Measurements from ENCODE around the gene ALX3.

The ALX3 gene

DNA sequence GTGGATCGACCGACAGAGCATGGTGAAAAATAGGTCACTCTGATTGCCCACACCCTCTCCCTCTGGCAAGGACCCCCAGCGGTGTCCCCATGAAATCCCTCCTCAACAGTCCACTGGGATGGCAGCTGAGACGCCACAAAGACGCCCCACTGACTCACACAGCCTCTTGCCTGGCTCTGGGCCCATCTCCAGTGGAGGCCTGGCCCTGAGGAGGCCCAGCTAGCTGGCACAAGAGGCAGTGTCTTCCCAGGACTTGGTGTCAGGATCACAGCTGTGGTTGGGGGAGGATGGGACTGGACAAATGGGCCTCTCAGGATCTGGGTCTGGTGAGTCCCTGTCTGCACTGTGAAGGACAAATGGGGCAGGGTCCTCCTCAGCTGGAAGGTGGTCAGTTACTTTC is 4.6 kb downstream of the ALX3 start:
- no peak for DNase-seq (ENCODE audit: low spot score)

GRCh38 chr1:110064576-110065337 is 5.7 kb downstream of the ALX3 start:
- no peak for DNase-seq (ENCODE audit: low spot score)

- no peak for DNase-seq (ENCODE audit: low spot score)
These were observed 6.7 kb downstream of the ALX3 start for GRCh38 chr1:110063781-110064180.

DNA sequence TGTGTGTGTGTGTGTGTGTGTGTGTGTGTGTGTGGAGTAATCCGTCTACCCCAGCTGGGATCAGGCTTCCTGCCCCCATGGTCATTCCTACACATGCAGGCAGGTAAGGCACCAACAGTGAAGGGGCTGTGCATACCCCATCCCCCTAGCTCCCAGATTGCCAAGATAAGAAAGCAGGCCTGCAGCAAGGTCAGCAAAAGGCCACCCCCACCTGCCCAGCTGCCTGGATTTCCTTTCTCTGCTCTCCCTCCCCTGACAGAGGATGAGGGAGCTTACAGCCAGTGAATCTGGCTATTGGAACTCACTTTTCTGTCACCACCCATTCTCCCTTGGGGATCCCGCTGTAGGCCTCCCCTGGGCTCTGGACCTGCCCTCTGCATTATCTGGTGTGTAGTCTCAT is 7.9 kb downstream of the ALX3 start:
- DNase-seq (ENCODE audit: low spot score): no peak

DNA sequence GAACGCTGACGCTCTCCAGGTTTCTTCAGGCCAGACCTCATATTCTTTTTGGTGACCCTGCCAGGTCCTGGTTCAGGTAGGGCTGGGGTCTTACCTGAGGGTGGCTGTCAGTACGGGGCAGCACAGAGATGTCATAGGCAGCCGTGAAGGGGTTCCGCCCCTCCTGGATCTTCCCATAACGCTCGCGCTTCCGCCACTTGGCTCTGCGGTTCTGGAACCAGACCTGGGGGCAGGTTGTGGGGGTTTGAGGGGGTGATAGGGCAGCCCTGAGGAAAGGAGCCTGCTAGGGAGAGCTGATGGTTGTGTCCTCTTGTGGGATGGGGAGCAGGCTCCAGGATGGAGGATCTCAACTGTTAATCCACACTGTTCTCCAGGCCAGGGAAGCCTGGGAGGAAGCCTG is 9.1 kb downstream of the ALX3 start:
- no peak for DNase-seq (ENCODE audit: low spot score)

GRCh38 chr1:110060662-110061060 is 9.8 kb downstream of the ALX3 start:
- DNase-seq (ENCODE audit: low spot score): no peak

GRCh38 chr1:110060034-110060661 is 10.3 kb downstream of the ALX3 start:
- no peak for DNase-seq (ENCODE audit: low spot score)

DNA sequence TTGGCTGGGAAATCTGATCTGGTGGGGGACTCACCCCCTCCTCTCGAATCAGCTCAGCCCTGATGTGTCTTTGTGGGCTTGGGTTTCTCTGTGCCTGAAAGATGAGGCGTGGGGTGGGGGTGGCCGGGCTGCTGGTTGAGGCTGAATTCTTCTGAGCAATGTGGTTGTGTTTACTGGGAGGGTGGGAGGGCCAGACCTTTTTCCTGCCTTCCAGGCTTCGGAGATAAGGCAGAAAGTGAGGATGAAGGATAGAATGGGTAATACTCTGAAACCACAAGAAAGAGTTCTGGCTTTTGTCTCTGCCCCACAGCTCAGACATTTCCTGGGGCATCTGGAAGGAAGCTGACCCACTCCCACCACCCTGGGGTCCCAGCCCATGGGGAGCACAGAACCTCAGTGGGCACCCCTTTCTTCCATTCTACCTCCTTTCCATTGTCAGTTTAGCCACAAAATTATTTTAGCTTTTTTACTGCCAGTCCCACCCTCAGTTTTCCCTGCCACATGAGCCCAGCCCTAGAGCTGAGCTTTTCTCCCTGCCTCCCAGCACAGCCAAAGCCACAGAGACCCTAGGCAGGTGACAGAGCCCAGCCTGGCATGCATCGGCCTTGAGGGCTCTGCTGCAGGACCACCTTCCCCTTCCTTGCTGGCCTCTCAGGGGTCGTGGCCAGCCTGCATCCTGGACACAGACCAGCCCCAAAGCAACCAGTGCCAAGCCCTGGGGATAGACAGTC is 11.2 kb downstream of the ALX3 start:
- no peak for DNase-seq (ENCODE audit: low spot score)

DNA sequence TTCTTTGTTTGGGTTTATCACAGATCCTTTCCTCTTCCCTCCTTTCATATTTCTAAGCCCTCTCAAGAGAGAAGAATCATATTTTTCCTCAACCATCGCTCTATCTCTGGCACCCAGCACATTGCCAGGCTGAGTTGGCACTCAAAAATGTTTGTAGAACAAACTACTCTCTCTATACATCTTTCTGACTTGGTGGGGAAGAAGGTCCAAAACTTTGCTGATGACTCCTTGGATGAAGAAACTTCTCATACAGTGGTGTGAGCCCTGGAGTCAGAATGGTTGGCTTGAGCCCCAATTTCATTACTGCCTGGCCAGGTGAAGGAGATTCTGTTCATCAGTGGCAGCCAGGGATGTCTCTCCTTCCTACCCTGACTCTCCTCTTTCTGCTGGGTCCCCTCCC is 11.9 kb downstream of the ALX3 start:
- DNase-seq (ENCODE audit: low spot score): no peak

DNA sequence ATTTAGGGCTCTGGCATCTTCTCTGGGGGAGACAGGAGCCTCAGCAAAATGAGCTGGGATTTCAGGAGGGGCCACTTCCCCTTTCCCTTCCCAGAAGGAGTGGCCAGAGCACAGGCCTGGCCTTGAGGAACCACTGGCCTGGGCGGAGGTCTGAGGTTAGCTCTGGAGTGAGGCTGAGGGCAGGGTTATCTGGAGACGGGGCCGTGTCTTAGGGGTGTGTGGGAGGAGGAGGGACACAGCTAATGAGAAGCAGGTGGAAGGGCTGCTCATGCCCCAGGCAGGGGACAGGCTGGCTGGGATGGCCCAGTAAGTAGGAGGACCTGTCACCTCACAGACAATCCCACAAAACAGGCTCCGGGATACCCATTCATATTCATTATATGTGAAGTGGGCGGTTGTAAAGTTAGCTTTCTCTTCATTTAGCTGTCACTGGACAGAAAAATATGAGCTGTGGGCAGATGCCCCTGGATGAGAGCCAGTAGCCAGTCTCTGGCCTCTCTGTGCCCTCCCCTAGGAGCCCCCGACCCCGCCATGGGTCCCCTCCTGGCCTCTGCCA is 12.4 kb downstream of the ALX3 start:
- DNase-seq (ENCODE audit: low spot score): no peak

DNA sequence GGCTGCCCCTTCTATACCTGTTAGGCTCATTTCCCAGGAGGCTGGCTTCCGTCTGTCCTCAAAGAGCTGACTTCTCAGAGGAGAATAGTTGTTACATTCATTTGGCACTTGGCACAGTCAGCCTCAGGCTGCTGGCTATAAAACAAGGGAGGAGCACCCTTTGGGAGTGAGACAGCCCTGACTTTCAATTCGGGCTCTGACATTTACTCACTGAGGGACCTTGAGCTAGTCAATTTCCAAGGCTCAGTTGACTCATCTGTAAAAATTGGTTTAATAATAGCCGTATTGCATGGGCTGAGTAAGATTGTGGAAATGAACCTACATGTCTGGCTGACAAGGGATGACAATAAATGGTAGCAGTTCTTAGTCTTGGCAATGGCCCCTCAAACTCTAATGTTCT is 13.7 kb downstream of the ALX3 start:
- peak; percentile 75 for DNase-seq (ENCODE audit: low spot score)

GRCh38 chr1:110056285-110056683 is 14.2 kb downstream of the ALX3 start:
- DNase-seq (ENCODE audit: low spot score): no peak

DNA sequence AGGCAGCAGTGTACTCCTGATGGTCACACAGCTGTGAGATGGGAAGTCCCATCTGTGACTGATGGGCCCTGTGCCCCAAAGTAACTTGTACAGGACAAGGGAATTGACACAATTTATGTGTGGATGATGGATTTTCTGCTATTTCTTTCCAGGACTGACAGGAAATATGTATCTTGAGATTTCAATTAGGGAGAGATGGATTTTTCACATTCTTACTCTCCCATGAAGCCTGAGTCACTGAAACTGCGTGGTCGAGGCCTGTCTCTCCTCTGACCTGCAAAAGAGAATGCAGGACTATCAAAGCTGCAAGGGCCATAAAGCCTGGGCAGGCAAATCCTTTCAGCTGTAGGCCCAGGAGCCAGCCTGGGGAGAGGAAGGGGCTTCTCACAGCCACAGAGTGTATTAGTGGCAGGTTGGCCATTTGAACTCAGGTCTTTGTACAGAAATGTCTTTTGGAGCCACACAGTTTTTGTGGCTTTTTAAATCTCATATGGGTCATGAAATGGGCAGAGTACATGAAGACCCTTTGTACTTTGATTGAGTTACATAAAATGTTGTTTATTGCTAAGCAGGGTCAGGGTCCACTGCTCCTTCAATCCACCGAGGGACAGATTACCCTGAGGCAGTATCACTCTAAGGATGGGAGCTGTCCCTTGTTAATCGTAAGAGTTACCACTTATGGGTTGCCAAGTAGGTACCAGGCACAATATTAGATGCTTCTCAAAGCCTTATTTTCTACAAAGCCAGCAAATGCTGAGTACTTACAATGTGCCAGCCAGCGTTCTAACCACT is 14.8 kb downstream of the ALX3 start:
- peak; percentile 79 for DNase-seq (ENCODE audit: low spot score)

GRCh38 chr1:110053552-110054428 is 16.7 kb downstream of the ALX3 start:
- peak; percentile 72 for DNase-seq (ENCODE audit: low spot score)

DNA sequence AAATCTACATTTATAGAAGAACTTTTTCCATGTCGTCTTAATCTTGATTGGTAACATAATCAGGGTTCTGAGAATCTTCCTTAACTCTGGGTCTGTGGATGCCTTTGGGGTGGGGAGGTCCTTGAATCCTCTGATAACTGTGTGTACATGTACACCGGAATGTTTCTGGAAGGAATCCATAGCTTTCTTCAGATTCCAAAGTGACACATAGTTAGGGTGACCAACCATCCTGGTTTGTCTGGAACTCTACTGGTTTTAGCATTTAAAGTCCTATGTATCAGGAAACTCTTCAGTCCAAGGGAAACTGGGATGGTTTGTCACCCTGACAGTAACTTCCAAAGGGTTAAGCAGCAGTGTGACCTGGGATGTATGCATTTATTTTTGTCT is 19.2 kb downstream of the ALX3 start:
- DNase-seq (ENCODE audit: low spot score): peak; percentile 57

DNA sequence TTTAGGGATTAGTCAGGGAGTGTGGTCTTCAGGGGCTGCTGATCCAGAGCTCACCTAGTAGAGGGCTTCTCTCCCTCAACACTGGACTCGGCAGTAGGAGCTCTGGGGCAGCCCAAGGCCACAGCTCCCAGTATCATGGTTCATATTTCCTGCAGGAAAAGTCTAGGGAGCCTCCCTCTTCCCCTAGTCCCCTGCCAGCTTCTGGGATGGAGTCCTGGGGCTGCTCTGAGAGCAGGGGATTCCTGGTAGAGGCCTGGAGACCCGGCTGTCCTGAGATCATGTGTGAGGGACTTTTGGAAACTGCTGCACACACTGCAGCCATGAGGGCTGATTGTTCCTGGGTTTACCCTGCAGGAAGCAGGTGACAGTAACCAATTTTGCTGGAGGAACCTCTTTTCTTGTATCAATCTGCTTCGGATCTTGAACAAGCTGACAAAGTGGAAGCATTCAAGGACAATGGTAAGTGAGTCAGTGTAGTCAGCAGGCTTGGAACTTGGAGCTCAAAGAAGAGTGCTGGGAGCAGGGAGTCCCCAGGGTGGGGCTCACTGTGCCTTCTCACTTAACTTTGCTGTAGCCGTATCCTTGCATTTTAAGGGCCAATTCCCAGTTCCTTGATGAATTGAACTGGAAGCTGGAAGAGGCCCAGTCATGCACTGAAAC is 19.7 kb downstream of the ALX3 start:
- DNase-seq (ENCODE audit: low spot score): peak; percentile 57

DNA sequence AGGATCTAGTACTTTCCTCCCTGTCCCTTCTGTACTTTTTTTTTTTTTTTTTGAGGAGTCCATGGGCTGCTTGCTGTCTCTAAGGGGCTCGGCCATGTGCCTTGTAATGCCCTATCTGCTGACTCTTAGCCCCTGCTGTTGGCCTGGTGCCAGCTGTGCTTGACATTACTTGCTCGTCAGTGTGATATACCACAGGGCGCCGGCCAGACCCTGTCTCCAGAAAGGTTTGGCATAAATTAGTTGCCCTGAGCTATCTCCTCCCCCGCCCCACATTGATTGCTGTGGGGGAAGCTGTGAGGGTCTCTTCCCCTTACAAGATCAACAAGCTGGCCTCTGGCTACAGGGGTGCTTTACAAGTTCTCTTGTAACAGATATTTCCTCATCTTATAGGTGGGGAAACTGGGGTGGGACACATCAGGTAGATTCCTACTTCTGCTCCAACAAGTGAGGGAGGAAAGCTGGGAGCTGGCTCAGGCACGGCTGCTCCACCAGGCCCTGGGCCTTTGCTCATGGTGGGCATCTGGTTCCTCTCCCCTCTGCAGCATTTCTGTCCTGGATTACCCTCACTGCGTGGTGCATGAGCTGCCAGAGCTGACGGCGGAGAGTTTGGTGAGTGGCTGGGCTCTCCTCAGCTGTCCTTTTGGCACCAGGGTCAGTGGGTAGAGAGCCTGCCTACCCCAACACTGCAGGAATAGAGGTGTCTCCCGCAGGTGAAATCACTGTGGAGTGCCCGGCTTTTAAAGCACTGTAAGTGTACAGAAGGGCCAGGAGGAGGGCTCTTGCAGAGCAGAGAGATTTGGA is 20.5 kb downstream of the ALX3 start:
- no peak for DNase-seq (ENCODE audit: low spot score)

GRCh38 chr1:110048923-110049601 is 21.4 kb downstream of the ALX3 start:
- no peak for DNase-seq (ENCODE audit: low spot score)

GRCh38 chr1:110048240-110048639 is 22.2 kb downstream of the ALX3 start:
- DNase-seq (ENCODE audit: low spot score): no peak

All from hepatic stellate cell (primary cell).